ENCODE results near the gene FGR.
A peak's percentile ranks its signal among the peaks of the same experiment; 100 is the strongest.

FGR gene

DNA sequence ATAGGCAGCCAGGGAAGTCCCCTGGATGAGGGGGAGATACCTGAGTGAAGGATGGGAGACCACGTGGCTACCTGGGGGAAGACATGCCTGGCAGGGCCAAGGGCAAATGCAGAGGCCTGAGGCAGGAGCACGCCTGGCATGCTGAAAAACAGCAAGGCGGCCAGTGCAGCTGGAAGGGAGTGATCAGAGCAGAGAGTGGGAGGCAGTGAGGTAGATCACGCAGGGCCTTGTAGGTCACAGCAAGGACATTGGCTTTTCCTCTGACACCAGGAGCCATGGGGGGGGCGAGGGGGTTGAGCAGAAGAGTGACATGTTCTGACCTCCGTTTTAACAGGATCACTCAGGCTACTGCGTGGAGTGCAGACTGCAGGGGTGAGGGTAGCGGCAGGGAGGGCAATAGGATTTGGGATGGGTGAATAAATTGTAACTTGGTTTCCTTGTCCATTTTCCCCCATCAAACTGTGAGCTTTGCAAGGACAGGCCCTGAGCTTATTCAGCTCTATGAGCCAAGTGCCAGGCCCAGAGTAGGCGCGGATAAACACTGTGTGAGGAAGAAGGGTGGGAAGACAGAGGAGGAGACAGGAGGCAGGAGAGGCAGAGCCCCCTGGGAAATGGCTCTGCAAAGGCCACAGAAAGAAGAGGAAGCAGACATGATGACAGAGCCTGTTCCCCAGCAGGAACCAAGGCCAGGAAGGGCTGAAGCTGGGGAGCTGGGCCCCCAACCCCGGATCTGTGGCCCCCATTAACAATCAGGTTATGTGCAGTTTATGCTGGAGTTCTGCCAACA lies 20.4 kb upstream of the FGR start:
- DNase-seq = peak; percentile 19
- Histone ChIP-seq H3K4me1 (peaks cover 6% of the 10 kb centered on the region), H3K4me3 (ENCODE audit: low read depth, low read length) (no peak overlapping the region), H3K36me3 (no peaks in the 10 kb centered on the region), H3K27me3 (no peaks in the 10 kb centered on the region), H3K9me3 (no peaks in the 10 kb centered on the region)
- TF ChIP-seq, protein P1, sequence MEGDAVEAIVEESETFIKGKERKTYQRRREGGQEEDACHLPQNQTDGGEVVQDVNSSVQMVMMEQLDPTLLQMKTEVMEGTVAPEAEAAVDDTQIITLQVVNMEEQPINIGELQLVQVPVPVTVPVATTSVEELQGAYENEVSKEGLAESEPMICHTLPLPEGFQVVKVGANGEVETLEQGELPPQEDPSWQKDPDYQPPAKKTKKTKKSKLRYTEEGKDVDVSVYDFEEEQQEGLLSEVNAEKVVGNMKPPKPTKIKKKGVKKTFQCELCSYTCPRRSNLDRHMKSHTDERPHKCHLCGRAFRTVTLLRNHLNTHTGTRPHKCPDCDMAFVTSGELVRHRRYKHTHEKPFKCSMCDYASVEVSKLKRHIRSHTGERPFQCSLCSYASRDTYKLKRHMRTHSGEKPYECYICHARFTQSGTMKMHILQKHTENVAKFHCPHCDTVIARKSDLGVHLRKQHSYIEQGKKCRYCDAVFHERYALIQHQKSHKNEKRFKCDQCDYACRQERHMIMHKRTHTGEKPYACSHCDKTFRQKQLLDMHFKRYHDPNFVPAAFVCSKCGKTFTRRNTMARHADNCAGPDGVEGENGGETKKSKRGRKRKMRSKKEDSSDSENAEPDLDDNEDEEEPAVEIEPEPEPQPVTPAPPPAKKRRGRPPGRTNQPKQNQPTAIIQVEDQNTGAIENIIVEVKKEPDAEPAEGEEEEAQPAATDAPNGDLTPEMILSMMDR (IDR thresholded peaks at IDR 0.05; ENCODE audit: low read depth, low read length) = no peak

DNA sequence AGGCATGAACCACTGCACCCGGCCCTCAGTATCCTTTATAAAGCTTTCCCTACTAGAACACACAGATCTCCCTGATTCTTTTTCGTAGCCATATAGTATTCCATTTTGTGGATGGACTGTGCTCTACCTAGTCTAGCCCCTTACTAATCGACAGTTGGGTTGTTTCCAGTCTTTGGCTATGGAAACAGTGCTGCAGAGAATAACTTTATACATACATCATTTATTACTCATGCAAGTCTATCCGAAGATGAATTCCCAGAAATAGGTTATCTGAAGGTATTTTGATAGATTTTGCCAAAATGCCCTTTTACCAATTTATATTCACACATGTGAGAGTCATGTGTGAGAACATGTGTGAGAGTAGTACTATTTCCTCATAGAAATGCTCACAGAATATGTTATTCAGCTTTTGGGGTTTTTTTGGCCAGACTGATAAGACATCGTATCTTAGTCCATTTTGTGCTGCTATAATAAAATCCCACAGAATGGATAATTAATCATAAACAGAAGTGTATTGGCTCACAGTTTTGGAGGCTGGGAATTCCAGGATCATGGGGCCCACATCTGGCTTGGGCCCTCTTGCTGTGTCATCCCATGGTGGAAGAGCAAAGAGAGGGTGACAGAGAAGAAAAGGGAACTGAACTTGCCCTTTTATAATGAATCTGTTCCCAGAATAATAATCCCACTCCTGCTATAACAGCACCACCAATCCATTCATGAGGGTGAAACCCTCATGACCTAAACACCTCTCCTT lies 17.3 kb upstream of the FGR start:
- H3K36me3 ChIP-seq = no peaks in the 10 kb centered on the region
- no peak for DNase-seq
- H3K4me3 ChIP-seq (ENCODE audit: low read depth, low read length) = no peak overlapping the region
- H3K9me3 ChIP-seq = no peaks in the 10 kb centered on the region
- H3K27me3 ChIP-seq = no peaks in the 10 kb centered on the region
- peaks cover 6% of the 10 kb centered on the region for H3K4me1 ChIP-seq
- TF ChIP-seq, protein P1 (IDR thresholded peaks at IDR 0.05; ENCODE audit: low read depth, low read length) = no peak

DNA sequence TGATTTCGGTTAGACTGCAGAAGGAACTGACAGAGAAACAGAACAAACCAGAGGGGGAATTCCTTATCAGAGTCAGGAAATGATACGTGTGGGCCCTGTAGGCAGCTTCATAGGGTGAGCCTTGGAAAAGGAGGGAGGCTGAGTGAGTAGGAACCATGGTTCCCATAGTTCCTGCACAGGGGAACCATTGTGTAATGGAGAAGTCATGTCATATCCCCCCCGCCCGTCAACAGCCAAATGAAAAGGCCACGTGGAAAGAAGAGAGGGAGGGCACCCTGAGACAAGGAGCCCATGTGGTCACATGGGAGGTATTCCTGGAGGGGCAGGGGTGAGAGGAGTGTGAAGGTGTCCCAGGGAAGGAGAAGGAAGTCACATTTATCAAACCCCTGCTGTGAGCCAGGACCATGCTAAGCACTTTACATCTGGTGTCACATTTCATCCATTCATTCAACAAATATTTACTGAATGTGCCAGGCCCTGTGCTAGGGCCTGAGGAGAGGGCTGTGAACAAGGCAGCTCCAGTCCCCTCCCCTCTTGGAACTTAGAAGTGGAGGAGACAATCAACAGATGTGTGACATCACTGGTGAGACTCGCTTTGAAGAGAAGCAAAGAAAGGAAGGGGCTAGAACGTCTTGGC lies 15.7 kb upstream of the FGR start:
- TF ChIP-seq, protein P1 (IDR thresholded peaks at IDR 0.05; ENCODE audit: low read depth, low read length) = no peak
- Histone ChIP-seq H3K9me3 (no peaks in the 10 kb centered on the region), H3K4me1 (peaks cover 6% of the 10 kb centered on the region), H3K36me3 (no peaks in the 10 kb centered on the region), H3K4me3 (ENCODE audit: low read depth, low read length) (no peak overlapping the region), H3K27me3 (no peaks in the 10 kb centered on the region)
- no peak for DNase-seq

DNA sequence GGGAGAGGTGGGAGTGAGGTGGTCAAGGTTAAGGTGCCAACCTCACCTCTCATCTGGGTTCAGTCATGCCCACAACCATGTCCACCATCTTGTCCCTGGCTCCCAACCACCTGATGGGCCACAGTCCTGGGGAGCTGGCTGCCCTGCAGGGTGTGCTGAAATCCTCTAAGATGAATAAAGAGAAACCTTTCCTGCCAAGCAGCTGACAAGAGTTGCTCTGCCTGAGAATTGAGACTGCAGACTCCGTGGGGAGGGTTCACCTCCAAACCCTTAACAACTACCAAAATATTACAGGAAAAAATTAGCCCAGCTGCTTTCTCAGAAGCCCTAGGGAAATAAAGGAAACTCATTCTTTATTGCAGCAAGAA lies 15.2 kb upstream of the FGR start:
- TF ChIP-seq, protein P1 (IDR thresholded peaks at IDR 0.05; ENCODE audit: low read depth, low read length) = no peak
- H3K27me3 ChIP-seq = no peaks in the 10 kb centered on the region
- no peaks in the 10 kb centered on the region for H3K9me3 ChIP-seq
- H3K4me3 ChIP-seq (ENCODE audit: low read depth, low read length) = no peak overlapping the region
- peaks cover 3% of the 10 kb centered on the region; the same call in 1 of the 2 replicates for H3K4me1 ChIP-seq
- H3K36me3 ChIP-seq = no peaks in the 10 kb centered on the region
- DNase-seq = no peak

DNA sequence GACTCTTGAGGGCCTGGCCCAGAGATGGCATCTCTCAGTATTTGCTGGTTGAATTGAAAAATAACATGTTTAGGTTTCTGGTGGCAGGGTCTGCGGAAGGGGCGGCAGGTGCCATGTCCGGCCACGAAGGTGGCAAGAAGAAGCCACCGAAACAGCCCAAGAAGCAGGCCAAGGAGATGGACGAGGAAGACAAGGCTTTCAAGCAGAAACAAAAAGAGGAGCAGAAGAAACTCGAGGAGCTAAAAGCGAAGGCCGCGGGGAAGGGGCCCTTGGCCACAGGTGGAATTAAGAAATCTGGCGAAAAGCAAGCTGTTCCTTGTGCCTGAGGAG lies 14.3 kb upstream of the FGR start:
- Histone ChIP-seq H3K4me3 (ENCODE audit: low read depth, low read length) (no peak overlapping the region), H3K36me3 (no peaks in the 10 kb centered on the region), H3K4me1 (no peaks in the 10 kb centered on the region), H3K9me3 (no peaks in the 10 kb centered on the region), H3K27me3 (no peaks in the 10 kb centered on the region)
- DNase-seq = no peak
- TF ChIP-seq, protein P1 (IDR thresholded peaks at IDR 0.05; ENCODE audit: low read depth, low read length) = no peak
